ENCODE results near the gene SMIM10L2A.
"Not testable (repeated sequence)": the region's sequence is repeated elsewhere in the genome, so short reads cannot be mapped to it uniquely, and the experiment has no call there.

The SMIM10L2A gene

GRCh38 chrX:135454816-135455215 is 33.1 kb downstream of the SMIM10L2A start:
- no peak for DNase-seq (ENCODE audit: low read depth in 2 of 2)

- DNase-seq (ENCODE audit: low read depth in 2 of 2): not testable (repeated sequence)
Observed at GRCh38 chrX:135461756-135462155, 40.0 kb downstream of the SMIM10L2A start.

- DNase-seq (ENCODE audit: low read depth in 2 of 2): no peak
Observed at GRCh38 chrX:135463937-135464336, 42.2 kb downstream of the SMIM10L2A start.

DNA sequence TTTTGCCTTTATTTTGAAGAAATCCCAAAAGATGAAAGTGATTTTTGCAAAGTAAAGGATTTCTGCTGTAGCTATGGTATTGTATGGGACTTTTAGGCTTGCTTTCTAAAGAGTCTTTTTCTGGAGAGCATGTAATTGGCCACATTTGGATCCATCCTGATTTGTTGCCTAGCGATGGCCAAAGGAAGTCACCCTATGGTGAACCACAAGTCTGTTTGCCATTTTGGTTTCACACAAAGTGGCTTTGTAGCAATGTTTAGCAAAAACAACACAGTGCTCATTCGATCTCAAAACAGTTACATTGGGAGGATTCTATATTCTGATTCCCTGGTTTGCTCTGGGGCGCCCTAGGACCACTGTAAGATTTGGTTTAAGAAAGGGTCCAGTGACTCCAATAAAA is 54.6 kb downstream of the SMIM10L2A start:
- DNase-seq (ENCODE audit: low read depth in 2 of 2): no peak

DNA sequence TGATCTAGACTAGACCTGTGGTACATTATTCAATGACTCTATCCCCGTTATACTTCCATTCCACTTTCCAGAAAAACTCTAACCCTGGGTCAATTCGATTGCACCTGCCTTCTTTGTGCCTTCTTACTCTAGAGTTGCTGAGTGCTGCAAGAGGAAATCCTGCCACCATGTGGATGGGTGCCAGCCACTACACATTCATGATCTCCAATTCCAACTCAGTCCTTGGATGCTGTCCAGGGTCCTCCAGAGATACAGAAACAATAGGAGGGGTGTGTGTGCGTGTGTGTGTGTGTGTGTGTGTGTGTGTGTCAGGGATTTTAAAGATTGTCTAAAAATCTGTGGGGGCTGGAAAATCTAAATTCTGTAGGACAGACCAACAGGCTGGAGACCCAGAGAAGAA is 55.8 kb downstream of the SMIM10L2A start:
- no peak for DNase-seq (ENCODE audit: low read depth in 2 of 2)

Measured in stimulated activated CD8-positive, alpha-beta memory T cell treated with anti-CD3 and anti-CD28 coated beads, Interleukin-15, amount 100 ng/mL, for 48 hours (primary cell).